ENCODE results near the gene ZDHHC12. TPM values are rescaled to one million over a fixed set of nuclear protein-coding genes. Genes with fewer than 3 reads are reported as not detected.

Gene ZDHHC12
- total and polyA plus RNA-seq, 2 experiments from 2014 or later, result 44.0 to 48.1 TPM

DNA sequence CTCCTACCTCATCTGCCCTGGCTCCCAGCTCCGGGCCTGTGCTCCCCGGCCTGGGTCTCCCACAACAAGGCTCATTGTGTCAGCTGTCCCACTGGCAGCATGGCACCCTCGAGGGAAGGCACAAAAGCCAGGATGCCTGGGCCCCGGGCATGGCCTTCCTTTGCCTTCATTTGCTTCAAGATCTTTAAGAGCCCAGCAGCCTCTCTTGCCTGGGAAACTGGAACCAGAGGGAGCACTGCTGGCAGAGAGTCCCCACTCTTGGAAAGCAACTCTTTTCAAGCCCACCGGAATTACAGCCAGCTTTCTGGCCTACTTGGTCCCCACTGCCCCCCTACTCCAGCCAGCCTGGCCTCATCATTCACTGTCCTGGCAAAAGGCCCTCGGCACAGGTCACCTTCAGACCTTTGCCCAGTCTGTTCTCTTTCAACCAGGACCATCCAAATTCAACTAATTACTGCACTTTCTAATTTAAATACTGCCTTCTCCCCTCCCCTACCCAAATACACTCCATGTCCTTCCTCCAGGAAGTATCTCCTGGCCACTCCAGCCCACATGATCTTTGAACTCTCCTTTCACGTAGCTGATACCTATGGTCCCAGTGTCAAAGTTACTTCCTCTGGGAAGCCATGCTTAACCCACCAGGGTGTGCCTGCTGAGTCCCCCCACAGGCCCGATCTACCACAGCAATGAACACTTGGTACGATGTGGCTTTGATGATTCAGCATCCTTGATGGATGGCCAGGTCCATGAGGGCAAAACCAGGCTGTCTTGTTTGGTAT is 38.9 kb upstream of the ZDHHC12 start:
- WGBS, 2 experiments (ENCODE audit: low coverage in 1 of 2, low lambda C conversion rate in 2 of 2, missing lambda C conversion rate in 2 of 2), result 90 to 92% methylated on average over 9 of the region's 9 CpGs
- H3K9me3 ChIP-seq (ENCODE audit: low read depth), result no peaks in the 10 kb centered on the region
- no peak for DNase-seq

DNA sequence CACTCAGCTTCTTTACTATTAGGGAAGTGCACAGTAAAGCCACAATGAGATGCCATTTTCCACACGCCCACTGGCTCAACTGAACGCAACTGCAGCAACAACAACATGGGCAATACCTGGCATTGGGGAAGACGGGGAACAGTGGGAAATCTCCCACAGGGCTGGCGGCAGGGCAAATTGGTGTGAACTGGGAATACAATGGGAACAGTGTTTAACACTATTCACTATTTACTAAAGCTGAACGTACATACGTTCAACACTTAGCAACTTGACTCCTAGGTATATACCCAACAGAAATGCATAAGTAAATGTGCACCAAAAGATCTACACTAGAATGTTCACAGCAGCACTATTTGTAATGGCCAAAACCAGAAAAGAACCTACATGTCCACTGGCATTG is 33.7 kb upstream of the ZDHHC12 start:
- Histone ChIP-seq H3K4me2 (ENCODE audit: unreplicated experiment) (no peak overlapping the region), H2AFZ (no peak overlapping the region), H3K27ac (no peak overlapping the region), H3K9me2 (ENCODE audit: insufficient read depth) (no peaks in the 10 kb centered on the region), H3K27me3 (replicated peaks; ENCODE audit: insufficient read depth) (no peaks in the 10 kb centered on the region), H3F3A (ENCODE audit: insufficient read depth) (no peaks in the 10 kb centered on the region), H3K36me3 (ENCODE audit: low read depth) (no peaks in the 10 kb centered on the region), H3K9ac (no peak overlapping the region), H3K4me1 (ENCODE audit: insufficient read depth) (no peaks in the 10 kb centered on the region), H4K20me1 (ENCODE audit: insufficient read depth) (no peaks in the 10 kb centered on the region), H3K79me2 (ENCODE audit: insufficient read depth) (0 out of 2 replicates have a peak, but pooled peaks cover 26% of the 10 kb centered on the region), H3K4me3 (no peak overlapping the region), H3K9me3 (ENCODE audit: low read depth) (no peaks in the 10 kb centered on the region)
- DNase-seq, result no peak
- WGBS, 2 experiments (ENCODE audit: low coverage in 1 of 2, low lambda C conversion rate in 2 of 2, missing lambda C conversion rate in 2 of 2), result 89 to 90% methylated on average over 6 of the region's 6 CpGs
- in situ Hi-C loops (cut with MboI), result no loop called here
- no peak for TF ChIP-seq EZH2 (IDR thresholded peaks at IDR 0.05; ENCODE audit: insufficient read depth, poor library complexity, severe bottlenecking)
- no peak for TF ChIP-seq EZH2phosphoT487 (IDR thresholded peaks at IDR 0.05; ENCODE audit: insufficient read depth, low read depth)

More for the DNA sequence above, 38.9 kb upstream of the ZDHHC12 start:
- Histone ChIP-seq H3K36me3 (ENCODE audit: low read depth) (no peaks in the 10 kb centered on the region), H3K4me3 (no peak overlapping the region), H3K4me2 (ENCODE audit: unreplicated experiment) (no peak overlapping the region), H3K4me1 (ENCODE audit: insufficient read depth) (no peaks in the 10 kb centered on the region), H3K79me2 (ENCODE audit: insufficient read depth) (peaks cover 65% of the 10 kb centered on the region), H3K9ac (no peak overlapping the region), H3K9me2 (ENCODE audit: insufficient read depth) (no peaks in the 10 kb centered on the region), H2AFZ (no peak overlapping the region), H3K27me3 (replicated peaks; ENCODE audit: insufficient read depth) (no peaks in the 10 kb centered on the region), H3F3A (ENCODE audit: insufficient read depth) (no peaks in the 10 kb centered on the region), H3K27ac (no peak overlapping the region), H4K20me1 (ENCODE audit: insufficient read depth) (no peaks in the 10 kb centered on the region)
- in situ Hi-C loops (cut with MboI), result no loop called here
- TF ChIP-seq EZH2 (IDR thresholded peaks at IDR 0.05; ENCODE audit: insufficient read depth, poor library complexity, severe bottlenecking), result no peak
- no peak for TF ChIP-seq EZH2phosphoT487 (IDR thresholded peaks at IDR 0.05; ENCODE audit: insufficient read depth, low read depth)

DNA sequence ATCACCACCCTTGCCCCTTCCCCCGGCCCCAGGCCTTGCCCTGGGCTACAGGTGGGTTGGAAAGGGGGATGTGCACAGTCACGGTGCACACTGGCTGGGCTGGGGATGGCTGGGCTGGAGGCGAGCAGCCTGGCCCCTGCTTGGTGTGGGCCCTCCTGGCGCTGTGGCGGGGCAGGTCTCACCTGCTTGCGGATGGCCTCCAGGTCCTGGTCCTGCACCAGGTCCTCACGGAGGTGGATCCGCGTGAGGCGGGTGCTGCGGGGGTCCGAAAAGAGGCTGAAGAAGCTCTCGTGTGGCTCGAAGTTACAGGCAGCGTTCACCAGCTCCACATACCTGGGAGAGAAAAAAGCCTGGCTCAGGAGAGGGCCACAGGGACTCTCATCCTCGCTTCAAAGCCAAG is 29.7 kb upstream of the ZDHHC12 start:
- no peaks in the 10 kb centered on the region for H3K27me3 ChIP-seq (replicated peaks; ENCODE audit: insufficient read depth)
- DNase-seq, result no peak
- in situ Hi-C loops (cut with MboI), result no loop called here
- 91 to 93% methylated on average over 15 to 16 of the region's 16 CpGs for WGBS, 2 experiments (ENCODE audit: low coverage in 1 of 2, low lambda C conversion rate in 2 of 2, missing lambda C conversion rate in 2 of 2)
- TF ChIP-seq EZH2 (IDR thresholded peaks at IDR 0.05; ENCODE audit: insufficient read depth, poor library complexity, severe bottlenecking), result no peak
- no peak for TF ChIP-seq EZH2phosphoT487 (IDR thresholded peaks at IDR 0.05; ENCODE audit: insufficient read depth, low read depth)
- H3K4me3 ChIP-seq, result no peak overlapping the region
- H3K27ac ChIP-seq, result no peak overlapping the region
- no peak overlapping the region for H2AFZ ChIP-seq
- H4K20me1 ChIP-seq (ENCODE audit: insufficient read depth), result no peaks in the 10 kb centered on the region
- no peak overlapping the region for H3K4me2 ChIP-seq (ENCODE audit: unreplicated experiment)
- H3K4me1 ChIP-seq (ENCODE audit: insufficient read depth), result no peaks in the 10 kb centered on the region
- H3K79me2 ChIP-seq (ENCODE audit: insufficient read depth), result 0 out of 2 replicates have a peak, but pooled peaks cover 8% of the 10 kb centered on the region
- H3K9ac ChIP-seq, result no peak overlapping the region
- H3K9me3 ChIP-seq (ENCODE audit: low read depth), result no peaks in the 10 kb centered on the region
- H3F3A ChIP-seq (ENCODE audit: insufficient read depth), result no peaks in the 10 kb centered on the region
- H3K9me2 ChIP-seq (ENCODE audit: insufficient read depth), result no peaks in the 10 kb centered on the region
- H3K36me3 ChIP-seq (ENCODE audit: low read depth), result no peaks in the 10 kb centered on the region

- WGBS, 2 experiments (ENCODE audit: low coverage in 1 of 2, low lambda C conversion rate in 2 of 2, missing lambda C conversion rate in 2 of 2), result 88 to 95% methylated on average over 19 to 22 of the region's 22 CpGs
- no peaks in the 10 kb centered on the region for H3K9me3 ChIP-seq (ENCODE audit: low read depth)
- H4K20me1 ChIP-seq (ENCODE audit: insufficient read depth), result no peaks in the 10 kb centered on the region
- H3K9ac ChIP-seq, result no peak overlapping the region
- H3K9me2 ChIP-seq (ENCODE audit: insufficient read depth), result no peaks in the 10 kb centered on the region
- no peaks in the 10 kb centered on the region for H3K4me1 ChIP-seq (ENCODE audit: insufficient read depth)
- no peak overlapping the region for H3K4me3 ChIP-seq
- in situ Hi-C loops (cut with MboI), result no loop called here
- no peak for DNase-seq
- H2AFZ ChIP-seq, result no peak overlapping the region
- H3K27ac ChIP-seq, result no peak overlapping the region
- no peak for TF ChIP-seq EZH2 (IDR thresholded peaks at IDR 0.05; ENCODE audit: insufficient read depth, poor library complexity, severe bottlenecking)
- no peaks in the 10 kb centered on the region for H3K27me3 ChIP-seq (replicated peaks; ENCODE audit: insufficient read depth)
- 0 out of 2 replicates have a peak, but pooled peaks cover 3% of the 10 kb centered on the region for H3K79me2 ChIP-seq (ENCODE audit: insufficient read depth)
- H3K4me2 ChIP-seq (ENCODE audit: unreplicated experiment), result no peak overlapping the region
- no peaks in the 10 kb centered on the region for H3K36me3 ChIP-seq (ENCODE audit: low read depth)
- H3F3A ChIP-seq (ENCODE audit: insufficient read depth), result no peaks in the 10 kb centered on the region
Observed at GRCh38 chr9:128750926-128751595, 27.1 kb upstream of the ZDHHC12 start.

Measured in GM23248 (cell line).